ENCODE data around the gene CHL1. TPM values are rescaled to one million over a fixed set of nuclear protein-coding genes. Genes with fewer than 3 reads are reported as not detected.

CHL1 gene
- total and polyA plus RNA-seq, 2 of the 8 experiments (the other 6 are each of a cell fraction or from before 2014, with no cell fraction given): 0.05 to 0.99 TPM

GRCh38 chr3:247916-248315, 51.4 kb downstream of the CHL1 start:
- Histone ChIP-seq H2BK12ac (ENCODE audit: low read depth, low read length) (no peak overlapping the region), H2AFZ (ENCODE audit: low read length) (no peak overlapping the region), H3K14ac (ENCODE audit: insufficient read length) (no peak overlapping the region), H3K4ac (replicated peaks; ENCODE audit: insufficient read length, low read depth, low read length) (no peak overlapping the region), H3K27ac (ENCODE audit: low read depth, low read length) (no peak overlapping the region), H3K9ac (replicated peaks in 1 of 4; ENCODE audit: extremely low read depth in 1 of 4, low read depth in 3 of 4, low read length in 3 of 4) (no peak overlapping the region), H2BK120ac (replicated peaks; ENCODE audit: low read depth, low read length) (no peak overlapping the region), H3K36me3 (ENCODE audit: control insufficient read depth in 2 of 4, insufficient read depth in 4 of 4, low read length in 3 of 4) (no peaks in the 10 kb centered on the region), H3K23me2 (ENCODE audit: low read depth, low read length) (no peaks in the 10 kb centered on the region), H4K91ac (replicated peaks; ENCODE audit: insufficient read length, low read length) (no peak overlapping the region), H3K23ac (ENCODE audit: insufficient read length) (no peak overlapping the region), H3K9me3 (ENCODE audit: insufficient read depth in 2 of 2, low read depth in 1 of 2, low read length in 1 of 2) (no peaks in the 10 kb centered on the region), H4K5ac (ENCODE audit: insufficient read length, low read depth, low read length) (no peak overlapping the region), H2BK5ac (ENCODE audit: low read depth, low read length) (no peak overlapping the region), H4K8ac (ENCODE audit: extremely low read depth, insufficient read depth, low read length) (no peak overlapping the region), H3K79me1 (ENCODE audit: low read depth, low read length) (no peaks in the 10 kb centered on the region), H3K27me3 (replicated peaks in 1 of 4; ENCODE audit: control insufficient read depth in 3 of 4, extremely low read depth in 1 of 4, insufficient read depth in 3 of 4, low read length in 3 of 4) (no peaks in the 10 kb centered on the region), H2BK15ac (ENCODE audit: low read length) (no peak overlapping the region), H3K56ac (replicated peaks; ENCODE audit: insufficient read length, low read depth, low read length) (no peak overlapping the region), H3K4me2 (ENCODE audit: insufficient read depth in 1 of 2, low read depth in 2 of 2, low read length in 2 of 2) (no peak overlapping the region), H3K79me2 (ENCODE audit: control insufficient read depth in 1 of 2, insufficient read depth in 2 of 2, low read length in 2 of 2) (no peaks in the 10 kb centered on the region), H2BK20ac (ENCODE audit: low read length) (no peak overlapping the region), H4K20me1 (replicated peaks in 1 of 2; ENCODE audit: control insufficient read depth in 1 of 2, insufficient read depth in 2 of 2, low read length in 2 of 2) (no peaks in the 10 kb centered on the region), H3K4me3 (ENCODE audit: extremely low read depth in 1 of 4, insufficient read depth in 2 of 4, low read depth in 3 of 4, low read length in 4 of 4) (no peak overlapping the region), H2AK5ac (ENCODE audit: low read depth, low read length) (no peak overlapping the region), H3K4me1 (replicated peaks in 1 of 4; ENCODE audit: control insufficient read depth in 3 of 4, insufficient read depth in 4 of 4, low read length in 3 of 4) (no peaks in the 10 kb centered on the region), H3K18ac (ENCODE audit: extremely low read depth, low read length) (no peak overlapping the region)
- CTCF ChIA-PET (ENCODE audit: partially characterized antibody): no interaction called here
- FAIRE-seq (no peak), DNase-seq (ENCODE audit: low read depth in 1 of 2, low spot score in 2 of 2) (no peak)
- WGBS, 2 experiments (ENCODE audit: extremely low coverage in 1 of 2, insufficient coverage in 1 of 2, insufficient read length in 1 of 2, insufficient replicate concordance in 2 of 2, low coverage in 1 of 2, low lambda C conversion rate in 2 of 2, missing lambda C conversion rate in 1 of 2): 93% methylated on average over 1 of the region's 1 CpG; no CpG with 5 or more reads in 1 of the 2 experiments
- TF ChIP-seq NANOG (IDR thresholded peaks at IDR 0.05; ENCODE audit: insufficient read depth, low read depth, low read length, poor library complexity, severe bottlenecking) (no peak), SP2 (IDR thresholded peaks at IDR 0.05; ENCODE audit: low read length) (no peak), TBP (IDR thresholded peaks at IDR 0.05; ENCODE audit: low read depth, low read length) (no peak), ZNF274 (IDR thresholded peaks at IDR 0.05; ENCODE audit: borderline replicate concordance, extremely low read depth, low read length) (no peak), PHF8 (conservative IDR thresholded peaks at IDR 0.05; ENCODE audit: low read depth, low read length) (no peak), ATF2 (IDR thresholded peaks at IDR 0.05; ENCODE audit: low read length) (no peak), SIN3A (conservative IDR thresholded peaks at IDR 0.05 in 1 of 2, IDR thresholded peaks at IDR 0.05 in 1 of 2; ENCODE audit: low read depth in 1 of 2, low read length in 2 of 2) (no peak), YY1 (IDR thresholded peaks at IDR 0.05; ENCODE audit: low read depth, low read length) (no peak), NRF1 (IDR thresholded peaks at IDR 0.05; ENCODE audit: low read depth, low read length) (no peak), EP300 (IDR thresholded peaks at IDR 0.05; ENCODE audit: borderline replicate concordance in 1 of 2, low read depth in 2 of 2, low read length in 2 of 2) (no peak), CEBPB (IDR thresholded peaks at IDR 0.05; ENCODE audit: low read depth, low read length) (no peak), SUZ12 (IDR thresholded peaks at IDR 0.05; ENCODE audit: low read length) (no peak)
- POLR2A ChIA-PET (ENCODE audit: partially characterized antibody): no interaction called here
